Effector CD8-positive, alpha-beta T cell (primary cell): ENCODE results near the gene OR51G2.

ENCODE experiments used
- DNase-seq: peaks from one replicate; lab custom pipeline; 2025; lab: John Stamatoyannopoulos, UW

The OR51G2 gene

GRCh38 chr11:4863876-4864275 is 55.3 kb downstream of the OR51G2 start:
- no peak for DNase-seq
